Activated CD4-positive, alpha-beta T cell treated with anti-CD3 and anti-CD28 coated beads, Interleukin-2, Interleukin-4, amounts not matched to agents 100 ng/mL and 50 ng/mL, durations not matched to agents 16 hours and 8 hours (primary cell): Measurements from ENCODE around the gene GPAT2.
"Not testable (repeated sequence)": the region's sequence is repeated elsewhere in the genome, so short reads cannot be mapped to it uniquely, and the experiment has no call there.

Experiments
- DNase-seq: peaks from one replicate; pipeline ENCODE4 v3.0.0-alpha.2; 2020; ENCODE audit warnings: low spot score

GPAT2 gene

GRCh38 chr2:96034792-96035191 lies at the start of gene GPAT2:
Gene GPAT2 (minus strand): TSS chr2:96034916. CDS start chr2:96032359, 2,557 bp downstream.
- not testable (repeated sequence) for DNase-seq

- DNase-seq, result no peak
Observed at GRCh38 chr2:96083989-96084857, 49.5 kb upstream of the GPAT2 start.

GRCh38 chr2:96083064-96083939 lies 48.6 kb upstream of the GPAT2 start:
- DNase-seq, result no peak

GRCh38 chr2:96082211-96083063 lies 47.7 kb upstream of the GPAT2 start:
- DNase-seq, result no peak

- DNase-seq, result no peak
Observed at GRCh38 chr2:96081042-96081441, 46.3 kb upstream of the GPAT2 start.

GRCh38 chr2:96075199-96075771 lies 40.6 kb upstream of the GPAT2 start:
- no peak for DNase-seq

- DNase-seq, result no peak
Observed at GRCh38 chr2:96074156-96074555, 39.4 kb upstream of the GPAT2 start.

GRCh38 chr2:96073170-96073775 lies 38.6 kb upstream of the GPAT2 start:
- no peak for DNase-seq

GRCh38 chr2:96072746-96073145 lies 38.0 kb upstream of the GPAT2 start:
- no peak for DNase-seq

GRCh38 chr2:96071977-96072491 lies 37.3 kb upstream of the GPAT2 start:
- not testable (repeated sequence) for DNase-seq

GRCh38 chr2:96071087-96071976 lies 36.6 kb upstream of the GPAT2 start:
- not testable (repeated sequence) for DNase-seq

- not testable (repeated sequence) for DNase-seq
Observed at GRCh38 chr2:96070351-96070750, 35.6 kb upstream of the GPAT2 start.

GRCh38 chr2:96069878-96070277 lies 35.2 kb upstream of the GPAT2 start:
- DNase-seq, result not testable (repeated sequence)

GRCh38 chr2:96067902-96068581 lies 33.3 kb upstream of the GPAT2 start:
- not testable (repeated sequence) for DNase-seq

GRCh38 chr2:96067098-96067660 lies 32.5 kb upstream of the GPAT2 start:
- DNase-seq, result not testable (repeated sequence)

GRCh38 chr2:96066511-96066910 lies 31.8 kb upstream of the GPAT2 start:
- not testable (repeated sequence) for DNase-seq

GRCh38 chr2:96065954-96066353 lies 31.2 kb upstream of the GPAT2 start:
- not testable (repeated sequence) for DNase-seq

- no peak for DNase-seq
Observed at GRCh38 chr2:96065381-96065930, 30.7 kb upstream of the GPAT2 start.
